HAP-1 (cell line): ENCODE measurements around the gene HCFC1R1.

Source experiments
- DNase-seq, 2 experiments: peaks; one replicate each; pipeline ENCODE4 v3.0.0-alpha.2; 2016 to 2020; ENCODE audit warnings: low spot score in 2 of 2
- H3K27me3 ChIP-seq: fragments of 250-450 bp; sonication (Bioruptor Pico); 2 replicates; pipeline ENCODE4 v1.5.1; 2020; ENCODE audit warnings: low read depth, mild to moderate bottlenecking, moderate library complexity
- H3K36me3 ChIP-seq: fragments of 250-450 bp; sonication (Bioruptor Pico); replicated peaks from 2 replicates; pipeline ENCODE4 v1.5.1; 2020; ENCODE audit warnings: mild to moderate bottlenecking
- H3K4me1 ChIP-seq: fragments of 250-450 bp; sonication (Bioruptor Pico); 2 replicates; pipeline ENCODE4 v1.5.1; 2020; ENCODE audit warnings: mild to moderate bottlenecking
- H3K4me3 ChIP-seq: fragments of 250-450 bp; sonication (Bioruptor Pico); 2 replicates; pipeline ENCODE4 v1.5.1; 2020; ENCODE audit warnings: mild to moderate bottlenecking, moderate library complexity
- H3K9me3 ChIP-seq: fragments of 250-450 bp; sonication (Bioruptor Pico); 2 replicates; pipeline ENCODE4 v1.5.1; 2020; ENCODE audit warnings: mild to moderate bottlenecking, moderate library complexity
- in situ Hi-C: fragments of 300-500 bp; cut with MboI; formaldehyde crosslinking; loops from 3 replicates; pipeline ENCODE4 v1.14.3; 2020; ENCODE audit warnings: low sequenced_read_pairs, inconsistent platforms, mixed read lengths

Gene HCFC1R1

DNA sequence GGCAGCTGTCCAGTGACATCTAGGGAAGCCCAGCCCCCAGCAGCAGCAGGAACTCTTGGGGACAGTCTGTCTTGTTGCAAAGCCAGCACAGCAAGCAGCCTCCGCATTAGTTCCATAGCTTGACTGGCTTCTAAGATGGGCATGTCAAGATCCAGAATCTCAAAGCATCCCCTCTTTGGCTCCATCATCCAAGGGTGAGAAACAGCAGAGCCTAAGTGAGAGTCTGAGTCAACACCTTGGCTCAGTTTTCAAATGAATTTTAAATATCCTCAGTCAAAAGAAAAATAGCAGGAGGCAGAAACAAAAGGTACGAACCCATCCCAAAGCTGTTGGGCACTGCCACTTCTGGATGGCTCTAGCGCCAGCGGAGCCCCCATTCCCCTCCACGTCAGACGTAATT, 8.8 kb downstream of the HCFC1R1 start:
- DNase-seq, result no peak
- H3K27me3 ChIP-seq, result no peaks in the 10 kb centered on the region
- no peaks in the 10 kb centered on the region for H3K9me3 ChIP-seq
- no peaks in the 10 kb centered on the region for H3K4me1 ChIP-seq
- H3K4me3 ChIP-seq, result no peak overlapping the region
- H3K36me3 ChIP-seq, result no peaks in the 10 kb centered on the region
- in situ Hi-C loops, result no loop called here

DNA sequence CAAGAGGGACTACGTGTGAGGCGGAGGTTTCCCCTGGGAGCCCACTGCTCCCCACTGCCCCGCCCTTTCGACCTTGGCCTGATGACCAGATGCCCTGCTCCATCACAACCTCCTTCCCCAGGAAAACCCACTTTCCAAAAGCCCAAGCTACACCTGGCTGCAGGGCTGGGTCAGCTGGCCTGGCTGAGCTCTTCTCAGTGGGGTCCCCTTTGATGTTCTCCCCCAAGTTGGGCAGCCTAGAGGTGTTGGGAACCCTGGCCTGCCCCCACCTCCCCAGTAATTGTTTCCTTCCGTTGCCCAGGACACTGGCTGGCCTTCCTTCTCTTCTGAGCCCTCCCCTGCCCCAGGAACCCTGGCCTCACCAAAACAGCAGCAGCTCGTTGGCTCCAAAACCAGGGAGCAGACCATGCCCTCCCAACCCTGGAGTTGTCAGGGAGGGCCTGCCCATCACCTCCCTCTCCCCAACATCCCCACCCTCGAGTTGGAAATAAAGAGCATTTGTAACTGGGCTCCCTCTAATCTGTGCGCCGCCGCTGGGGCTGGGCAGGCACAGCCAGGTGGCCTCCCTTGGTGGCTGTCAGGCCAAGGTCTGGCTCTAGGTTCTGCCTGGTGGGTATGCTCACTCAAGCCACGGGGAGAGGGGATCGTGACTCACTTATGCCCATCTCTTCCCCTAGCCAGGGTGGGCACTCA, 9.6 kb downstream of the HCFC1R1 start:
- in situ Hi-C loops, result no loop called here
- H3K27me3 ChIP-seq, result no peaks in the 10 kb centered on the region
- no peaks in the 10 kb centered on the region for H3K9me3 ChIP-seq
- H3K4me3 ChIP-seq, result no peak overlapping the region
- H3K36me3 ChIP-seq, result no peaks in the 10 kb centered on the region
- no peaks in the 10 kb centered on the region for H3K4me1 ChIP-seq
- DNase-seq, result no peak

DNA sequence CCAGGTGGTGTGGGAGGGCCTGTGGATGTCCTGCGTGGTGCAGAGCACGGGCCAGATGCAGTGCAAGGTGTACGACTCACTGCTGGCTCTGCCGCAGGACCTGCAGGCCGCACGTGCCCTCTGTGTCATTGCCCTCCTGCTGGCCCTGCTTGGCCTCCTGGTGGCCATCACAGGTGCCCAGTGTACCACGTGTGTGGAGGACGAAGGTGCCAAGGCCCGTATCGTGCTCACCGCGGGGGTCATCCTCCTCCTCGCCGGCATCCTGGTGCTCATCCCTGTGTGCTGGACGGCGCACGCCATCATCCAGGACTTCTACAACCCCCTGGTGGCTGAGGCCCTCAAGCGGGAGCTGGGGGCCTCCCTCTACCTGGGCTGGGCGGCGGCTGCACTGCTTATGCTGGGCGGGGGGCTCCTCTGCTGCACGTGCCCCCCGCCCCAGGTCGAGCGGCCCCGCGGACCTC, 10.2 kb downstream of the HCFC1R1 start:
- no peaks in the 10 kb centered on the region for H3K27me3 ChIP-seq
- H3K4me1 ChIP-seq, result peaks cover 3% of the 10 kb centered on the region
- no peaks in the 10 kb centered on the region for H3K36me3 ChIP-seq
- in situ Hi-C loops, result no loop called here
- DNase-seq, result no peak
- no peak overlapping the region for H3K4me3 ChIP-seq
- no peaks in the 10 kb centered on the region for H3K9me3 ChIP-seq

DNA sequence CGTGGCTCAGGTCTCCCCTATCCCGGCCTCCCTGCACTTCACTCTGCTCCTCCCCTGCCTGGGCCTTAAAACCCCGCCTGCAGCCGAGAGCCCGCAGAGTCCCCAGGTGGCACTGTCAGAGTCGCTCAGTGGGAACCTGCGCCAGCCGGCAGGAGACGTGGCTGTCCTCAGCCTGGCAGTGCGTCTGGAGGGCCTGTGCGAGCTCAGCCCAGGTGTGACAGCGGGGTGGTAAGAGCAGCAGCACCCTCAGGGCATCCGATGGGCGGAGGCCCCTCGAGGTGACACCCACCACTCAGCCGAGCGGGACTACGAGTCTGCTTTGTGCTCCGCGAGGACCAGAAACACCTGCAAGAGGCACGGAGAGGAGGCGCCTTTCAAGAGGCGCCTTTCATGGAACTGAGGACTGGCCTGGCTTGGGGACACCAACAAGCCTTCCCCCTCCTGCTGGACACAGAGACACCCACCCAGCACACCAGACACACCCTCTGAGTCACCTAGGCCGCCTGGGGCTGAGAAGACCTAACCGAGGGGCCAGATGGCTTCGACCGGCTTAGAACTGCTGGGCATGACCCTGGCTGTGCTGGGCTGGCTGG, 10.8 kb downstream of the HCFC1R1 start, which contains the start of gene CLDN9:
Gene CLDN9, plus strand, starts transcription at position 96 of the 593 bp plus-strand sequence. Its CDS starts 440 bp downstream, at position 536.
- peaks cover 9% of the 10 kb centered on the region for H3K4me1 ChIP-seq
- no peaks in the 10 kb centered on the region for H3K36me3 ChIP-seq
- in situ Hi-C loops, result no loop called here
- no peaks in the 10 kb centered on the region for H3K27me3 ChIP-seq
- H3K4me3 ChIP-seq, result no peak within 1 kb of the TSS
- DNase-seq, result no peak
- no peaks in the 10 kb centered on the region for H3K9me3 ChIP-seq

DNA sequence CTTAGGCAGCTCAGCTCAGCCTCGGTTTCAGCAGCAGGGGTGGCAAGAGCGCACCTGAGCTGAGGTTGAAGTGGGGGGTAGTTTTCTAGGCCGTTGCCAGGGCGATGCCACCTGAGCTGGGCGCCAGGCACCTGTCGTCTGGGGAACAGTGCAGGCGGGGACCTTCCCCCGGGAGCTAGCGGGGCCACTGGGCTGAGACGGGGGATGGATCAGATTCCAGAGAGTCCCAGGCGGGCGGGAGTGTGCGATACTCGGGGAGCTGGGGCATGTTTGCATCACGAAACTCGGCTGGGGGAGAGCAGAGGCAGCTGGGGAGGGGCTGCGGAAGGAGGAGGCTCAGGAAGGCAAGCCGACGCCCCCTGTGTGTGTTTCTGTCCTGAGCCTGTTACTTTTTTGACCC, 11.5 kb downstream of the HCFC1R1 start:
- no peak for DNase-seq
- no peaks in the 10 kb centered on the region for H3K27me3 ChIP-seq

DNA sequence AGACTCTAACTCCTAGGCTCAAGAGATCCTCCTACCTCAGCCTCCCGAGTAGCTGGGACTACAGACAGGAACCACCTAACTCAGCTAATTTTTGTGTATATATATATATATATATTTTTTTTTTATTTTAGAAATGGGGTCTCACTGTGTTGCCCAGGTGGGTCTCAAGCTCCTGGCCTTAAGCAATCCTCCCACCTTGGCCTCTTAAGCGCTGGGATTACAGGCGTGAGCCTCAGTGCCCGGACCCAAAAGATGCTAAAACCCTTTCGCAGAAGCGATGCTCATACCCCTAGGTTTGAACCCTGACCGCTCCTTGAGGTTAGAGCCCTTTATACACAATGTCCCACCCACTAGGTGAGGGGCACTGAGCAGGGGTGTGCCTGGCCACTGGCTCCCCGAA, 13.2 kb downstream of the HCFC1R1 start:
- DNase-seq, result no peak
- Histone ChIP-seq H3K27me3 (no peaks in the 10 kb centered on the region), H3K36me3 (no peaks in the 10 kb centered on the region), H3K9me3 (no peaks in the 10 kb centered on the region), H3K4me1 (peaks cover 15% of the 10 kb centered on the region), H3K4me3 (no peak overlapping the region)
- in situ Hi-C loops, result no loop called here

More for the DNA sequence above, 11.5 kb downstream of the HCFC1R1 start:
- Histone ChIP-seq H3K9me3 (no peaks in the 10 kb centered on the region), H3K4me1 (peaks cover 15% of the 10 kb centered on the region), H3K36me3 (no peaks in the 10 kb centered on the region), H3K4me3 (no peak overlapping the region)
- in situ Hi-C loops, result no loop called here

DNA sequence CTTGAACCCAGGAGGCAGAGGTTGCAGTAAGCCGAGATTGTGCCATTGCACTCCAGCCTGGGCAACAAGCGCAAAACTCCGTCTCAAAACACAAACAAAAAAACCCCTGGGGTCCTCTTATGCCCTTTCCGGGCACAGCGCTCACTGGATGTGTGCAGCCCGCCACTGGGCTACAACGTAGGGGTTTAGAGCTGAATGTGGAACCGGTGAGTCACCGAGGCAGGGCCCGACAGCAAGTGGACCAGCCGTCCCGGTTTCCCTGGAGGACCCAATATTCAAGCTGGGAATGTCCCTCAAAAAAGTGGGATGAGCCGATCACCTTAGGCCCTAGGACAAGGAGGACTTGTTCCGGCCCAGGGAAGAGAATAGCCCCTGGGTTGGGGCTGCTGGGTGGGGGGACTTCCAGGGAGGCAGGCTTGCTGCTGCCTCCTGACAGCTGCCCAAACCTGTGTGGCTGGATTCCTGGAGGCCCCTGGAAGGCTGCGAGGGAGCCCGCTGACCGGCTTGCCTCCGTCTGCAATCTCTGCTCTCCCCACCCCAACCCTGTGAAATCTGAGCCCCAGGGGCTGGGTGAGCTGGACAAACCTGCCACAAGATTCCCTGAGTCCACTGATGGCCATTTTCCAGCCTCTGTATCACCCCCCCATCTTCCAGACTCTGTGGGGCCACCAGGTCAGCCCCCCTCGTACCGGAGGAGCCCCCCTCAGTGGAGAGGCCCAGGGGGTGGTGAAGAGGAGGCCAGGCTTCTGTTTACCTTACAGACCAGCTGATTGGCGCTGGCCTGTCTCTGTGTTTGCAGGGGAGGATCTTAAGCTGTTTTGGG, 14.0 kb downstream of the HCFC1R1 start:
- Histone ChIP-seq H3K4me1 (peaks cover 19% of the 10 kb centered on the region), H3K36me3 (no peaks in the 10 kb centered on the region), H3K4me3 (no peak overlapping the region), H3K9me3 (no peaks in the 10 kb centered on the region), H3K27me3 (no peaks in the 10 kb centered on the region)
- DNase-seq, result no peak
- in situ Hi-C loops, result no loop called here

DNA sequence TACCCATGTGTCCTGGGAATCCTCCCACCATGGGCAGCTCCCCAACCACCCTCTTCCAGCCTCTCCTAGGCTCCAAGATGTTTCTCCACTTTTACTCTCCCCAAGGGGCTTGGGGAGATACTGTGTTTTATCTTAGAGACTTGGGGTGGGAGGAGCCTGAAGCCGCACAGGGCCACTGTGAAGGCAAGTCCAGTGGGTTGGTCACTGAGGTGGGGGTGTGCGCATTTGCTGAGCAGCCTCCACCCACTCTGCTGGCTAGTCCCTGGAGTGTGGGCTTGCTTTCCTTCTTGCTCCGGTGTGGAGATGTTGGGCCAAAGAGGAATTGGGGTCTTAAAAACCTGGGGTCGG, 15.1 kb downstream of the HCFC1R1 start:
- Histone ChIP-seq H3K4me1 (peaks cover 19% of the 10 kb centered on the region), H3K4me3 (no peak overlapping the region), H3K9me3 (no peaks in the 10 kb centered on the region), H3K36me3 (no peaks in the 10 kb centered on the region), H3K27me3 (no peaks in the 10 kb centered on the region)
- in situ Hi-C loops, result no loop called here
- no peak for DNase-seq

DNA sequence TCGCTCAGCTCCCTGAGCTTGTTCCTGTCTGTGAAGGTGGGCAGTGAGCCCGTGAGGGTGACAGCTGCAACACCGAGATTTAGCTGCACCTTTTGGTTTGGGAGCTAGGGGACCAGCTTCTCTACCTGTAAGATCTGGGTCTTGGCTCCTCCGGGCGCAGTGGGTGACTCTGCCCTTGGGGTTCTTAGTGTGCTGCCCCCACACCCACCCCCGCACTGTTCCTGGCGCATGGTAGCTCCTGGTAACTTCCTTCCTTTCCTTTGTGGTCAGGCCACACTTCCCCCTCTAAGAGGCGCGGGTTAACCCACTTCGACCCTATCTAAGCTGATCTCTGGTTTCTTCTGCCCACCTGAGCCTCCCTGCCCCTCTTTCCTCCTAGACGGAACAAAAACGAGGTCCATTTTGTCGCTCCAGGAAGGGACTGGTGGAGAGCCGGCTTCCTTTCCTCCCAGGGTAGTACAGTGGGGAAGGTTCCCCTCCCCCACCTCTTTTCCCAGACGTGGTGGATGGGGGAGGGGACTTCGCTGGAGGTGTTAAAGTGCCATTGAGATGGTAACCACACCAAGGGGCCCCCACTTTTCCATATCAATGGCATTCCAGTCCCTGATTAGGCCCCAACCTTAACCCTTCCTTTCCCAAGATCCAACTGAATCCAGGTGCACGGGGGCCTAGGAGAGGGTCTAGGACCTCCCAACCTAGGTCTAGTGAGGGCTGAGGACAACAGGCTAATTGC, 15.6 kb downstream of the HCFC1R1 start:
- no peaks in the 10 kb centered on the region for H3K9me3 ChIP-seq
- no peaks in the 10 kb centered on the region for H3K27me3 ChIP-seq
- peak; percentile 62 to 74 for DNase-seq
- no peaks in the 10 kb centered on the region for H3K36me3 ChIP-seq
- peaks cover 19% of the 10 kb centered on the region for H3K4me1 ChIP-seq
- H3K4me3 ChIP-seq, result no peak overlapping the region
- in situ Hi-C loops, result no loop called here

DNA sequence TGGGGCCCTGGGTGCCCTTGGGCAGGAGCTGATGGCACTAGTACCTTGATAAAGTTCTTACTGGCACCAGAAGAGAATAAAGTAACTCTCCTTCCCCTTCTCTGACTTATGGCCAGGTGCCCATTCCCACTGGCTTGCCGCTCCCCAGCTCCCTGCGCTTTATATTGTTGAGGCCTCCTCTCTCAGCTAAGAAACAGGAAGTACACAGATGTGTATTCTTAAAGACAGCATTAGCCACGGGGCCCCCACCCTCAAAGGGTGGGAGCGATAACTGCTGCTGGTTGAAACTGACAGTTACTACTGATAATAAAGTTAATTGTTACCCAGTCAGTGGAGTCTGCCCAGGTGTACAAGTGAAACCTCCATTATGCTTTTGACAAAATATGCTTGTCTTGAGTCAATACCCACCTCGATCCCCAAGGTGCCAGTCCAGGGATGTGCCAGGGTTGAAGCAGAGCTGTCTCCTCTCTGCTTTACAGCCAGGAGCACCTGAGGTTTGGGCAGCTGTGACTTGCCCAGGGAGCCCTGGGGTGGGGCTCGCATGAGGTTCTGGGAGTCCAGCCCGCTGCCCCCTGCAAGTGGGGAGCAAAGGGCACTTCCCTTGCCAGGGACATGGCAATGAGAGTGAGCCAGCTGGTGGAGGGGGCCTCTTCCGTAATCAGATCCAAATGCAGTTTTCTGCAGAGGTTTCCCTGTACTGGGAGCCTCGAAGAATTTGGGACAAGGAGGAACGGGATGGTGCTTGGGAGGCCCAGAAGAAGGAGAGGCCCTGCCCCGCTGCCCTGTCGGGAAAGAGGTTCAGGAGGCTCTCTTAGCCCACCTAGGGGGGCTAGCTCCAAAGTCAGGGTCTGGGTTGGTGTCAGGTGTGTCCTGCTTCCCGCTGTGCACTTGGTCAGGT, 16.4 kb downstream of the HCFC1R1 start:
- H3K4me1 ChIP-seq, result peaks cover 19% of the 10 kb centered on the region
- no peaks in the 10 kb centered on the region for H3K27me3 ChIP-seq
- H3K9me3 ChIP-seq, result no peaks in the 10 kb centered on the region
- in situ Hi-C loops, result no loop called here
- H3K36me3 ChIP-seq, result no peaks in the 10 kb centered on the region
- H3K4me3 ChIP-seq, result no peak overlapping the region
- DNase-seq, result no peak

DNA sequence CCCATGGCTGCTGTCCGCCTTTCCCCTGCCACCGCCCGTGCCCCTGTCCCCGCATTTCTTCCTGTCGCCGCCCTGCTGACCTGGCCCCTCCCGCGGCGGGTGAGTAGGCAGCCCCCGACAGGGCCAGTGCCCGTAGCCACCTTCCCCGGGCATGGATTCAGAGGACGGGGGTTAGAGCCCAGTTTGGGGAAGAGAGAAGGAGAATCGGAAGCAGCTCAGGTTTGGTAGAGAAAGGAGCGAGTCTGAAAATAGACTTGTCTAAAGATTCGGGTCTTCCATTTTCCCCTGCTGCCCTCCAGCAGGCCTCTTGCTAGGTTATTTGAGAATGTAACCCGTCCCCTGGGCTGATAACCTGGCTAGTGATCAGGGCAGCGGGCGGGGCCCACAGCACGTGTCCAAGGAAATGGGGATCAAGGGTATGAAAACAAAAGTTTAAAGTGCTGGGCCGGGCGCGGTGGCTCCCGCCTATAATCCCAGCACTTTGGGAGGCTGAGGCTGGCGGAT, 18.9 kb downstream of the HCFC1R1 start:
- in situ Hi-C loops, result no loop called here
- H3K4me3 ChIP-seq, result peak overlapping the region; percentile 37

DNA sequence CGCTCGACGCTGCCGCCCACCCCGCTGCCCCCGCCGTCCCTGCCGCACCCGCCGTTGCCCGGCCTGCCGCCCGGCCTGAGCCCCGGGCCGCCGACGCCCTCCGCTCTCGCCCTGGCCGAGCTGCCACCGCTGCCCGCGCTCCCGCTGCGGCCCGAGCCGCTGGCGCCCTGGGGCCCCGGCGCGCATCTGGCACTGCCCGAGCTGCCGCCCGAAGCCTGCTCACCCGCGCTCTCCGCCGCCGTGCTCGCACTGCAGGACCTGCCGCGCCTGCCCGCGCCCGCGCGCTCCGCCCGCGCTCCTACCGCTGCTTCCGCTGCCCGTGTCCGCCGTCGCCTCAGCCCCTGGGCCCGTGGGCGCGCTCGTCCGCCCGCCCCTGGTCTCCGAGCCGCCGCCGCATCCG, 19.4 kb downstream of the HCFC1R1 start:
- Histone ChIP-seq H3K27me3 (no peaks in the 10 kb centered on the region), H3K4me3 (no peak overlapping the region), H3K36me3 (no peaks in the 10 kb centered on the region), H3K9me3 (no peaks in the 10 kb centered on the region), H3K4me1 (peaks cover 19% of the 10 kb centered on the region)
- peak in 1 of 2 experiments; percentile 39 for DNase-seq
- in situ Hi-C loops, result no loop called here

More for the DNA sequence above, 18.9 kb downstream of the HCFC1R1 start:
- Histone ChIP-seq H3K9me3 (no peaks in the 10 kb centered on the region), H3K4me1 (peaks cover 19% of the 10 kb centered on the region), H3K36me3 (no peaks in the 10 kb centered on the region), H3K27me3 (no peaks in the 10 kb centered on the region)
- peak in 1 of 2 experiments; percentile 51 for DNase-seq
